ENCODE results near the gene NRCAM.

DNA sequence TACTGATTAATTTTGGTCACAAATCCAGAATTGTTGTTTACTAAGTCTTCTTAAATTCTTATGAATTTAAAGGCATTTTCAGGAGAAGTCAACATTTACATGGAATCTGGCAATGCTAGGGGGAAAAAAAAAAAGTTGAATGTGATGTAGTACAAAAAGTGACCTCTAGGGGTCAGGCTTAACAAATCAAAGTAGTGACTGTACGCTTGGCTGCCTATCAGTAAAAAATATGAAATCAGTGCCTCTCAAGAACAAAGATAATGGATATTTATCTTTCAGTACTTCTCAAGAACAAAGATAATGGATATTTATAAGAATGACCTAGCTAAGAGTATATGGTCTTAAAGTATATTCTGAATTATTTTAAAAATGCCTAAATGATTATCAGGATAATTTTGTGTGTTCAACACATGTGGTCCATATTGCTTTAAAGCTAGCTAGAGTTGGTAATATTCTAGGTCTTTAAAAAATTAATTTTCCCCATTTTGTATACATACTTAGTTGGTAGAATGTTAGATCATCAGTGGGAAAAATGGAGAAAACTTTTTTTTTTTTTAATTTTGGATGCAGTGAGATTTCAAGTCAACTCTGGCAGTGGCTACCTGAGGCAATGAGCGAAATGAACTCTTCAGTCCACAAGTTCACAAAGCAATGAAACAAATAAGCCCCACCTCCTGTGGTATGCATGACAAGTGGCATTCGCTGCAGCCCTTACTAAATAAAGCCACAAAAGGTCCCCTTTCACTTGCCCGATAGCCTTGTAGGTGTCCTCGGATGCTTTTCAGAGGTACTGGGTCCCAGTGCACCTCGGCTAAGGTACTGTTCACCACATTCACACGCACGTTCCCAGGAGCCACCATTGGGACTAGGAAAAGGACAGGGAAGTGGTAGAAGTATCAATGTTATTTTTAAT lies 274.9 kb downstream of the NRCAM start:
- TF ChIP-seq PPARA (CRISPR knock-in tag; IDR thresholded peaks at IDR 0.05; ENCODE audit: borderline replicate concordance): no peak
- TF ChIP-seq, protein P1, sequence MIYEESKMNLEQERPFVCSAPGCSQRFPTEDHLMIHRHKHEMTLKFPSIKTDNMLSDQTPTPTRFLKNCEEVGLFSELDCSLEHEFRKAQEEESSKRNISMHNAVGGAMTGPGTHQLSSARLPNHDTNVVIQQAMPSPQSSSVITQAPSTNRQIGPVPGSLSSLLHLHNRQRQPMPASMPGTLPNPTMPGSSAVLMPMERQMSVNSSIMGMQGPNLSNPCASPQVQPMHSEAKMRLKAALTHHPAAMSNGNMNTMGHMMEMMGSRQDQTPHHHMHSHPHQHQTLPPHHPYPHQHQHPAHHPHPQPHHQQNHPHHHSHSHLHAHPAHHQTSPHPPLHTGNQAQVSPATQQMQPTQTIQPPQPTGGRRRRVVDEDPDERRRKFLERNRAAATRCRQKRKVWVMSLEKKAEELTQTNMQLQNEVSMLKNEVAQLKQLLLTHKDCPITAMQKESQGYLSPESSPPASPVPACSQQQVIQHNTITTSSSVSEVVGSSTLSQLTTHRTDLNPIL (CRISPR knock-in tag; IDR thresholded peaks at IDR 0.05; ENCODE audit: low read depth): no peak
- no peak for TF ChIP-seq SNAI2 (CRISPR knock-in tag; IDR thresholded peaks at IDR 0.05)
- TF ChIP-seq TCF4 (CRISPR knock-in tag; IDR thresholded peaks at IDR 0.05; ENCODE audit: borderline replicate concordance): no peak
- TF ChIP-seq ARNTL (CRISPR knock-in tag; IDR thresholded peaks at IDR 0.05; ENCODE audit: borderline replicate concordance, low read depth): no peak
- no peak for TF ChIP-seq ZNF565 (CRISPR knock-in tag; conservative IDR thresholded peaks at IDR 0.05; ENCODE audit: low read depth)
- no peak for TF ChIP-seq ZNF8 (CRISPR knock-in tag; IDR thresholded peaks at IDR 0.05)
- TF ChIP-seq, protein P2, sequence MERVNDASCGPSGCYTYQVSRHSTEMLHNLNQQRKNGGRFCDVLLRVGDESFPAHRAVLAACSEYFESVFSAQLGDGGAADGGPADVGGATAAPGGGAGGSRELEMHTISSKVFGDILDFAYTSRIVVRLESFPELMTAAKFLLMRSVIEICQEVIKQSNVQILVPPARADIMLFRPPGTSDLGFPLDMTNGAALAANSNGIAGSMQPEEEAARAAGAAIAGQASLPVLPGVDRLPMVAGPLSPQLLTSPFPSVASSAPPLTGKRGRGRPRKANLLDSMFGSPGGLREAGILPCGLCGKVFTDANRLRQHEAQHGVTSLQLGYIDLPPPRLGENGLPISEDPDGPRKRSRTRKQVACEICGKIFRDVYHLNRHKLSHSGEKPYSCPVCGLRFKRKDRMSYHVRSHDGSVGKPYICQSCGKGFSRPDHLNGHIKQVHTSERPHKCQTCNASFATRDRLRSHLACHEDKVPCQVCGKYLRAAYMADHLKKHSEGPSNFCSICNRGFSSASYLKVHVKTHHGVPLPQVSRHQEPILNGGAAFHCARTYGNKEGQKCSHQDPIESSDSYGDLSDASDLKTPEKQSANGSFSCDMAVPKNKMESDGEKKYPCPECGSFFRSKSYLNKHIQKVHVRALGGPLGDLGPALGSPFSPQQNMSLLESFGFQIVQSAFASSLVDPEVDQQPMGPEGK (CRISPR knock-in tag; IDR thresholded peaks at IDR 0.05; ENCODE audit: borderline replicate concordance): no peak
- TF ChIP-seq BACH2 (CRISPR knock-in tag; IDR thresholded peaks at IDR 0.05; ENCODE audit: borderline replicate concordance): no peak
- no peak for TF ChIP-seq GLIS3 (CRISPR knock-in tag; IDR thresholded peaks at IDR 0.05)
- TF ChIP-seq ZFP30 (CRISPR knock-in tag; IDR thresholded peaks at IDR 0.05): no peak
